Measurements from ENCODE around the gene MRPL58. TPM values are rescaled to one million over a fixed set of nuclear protein-coding genes. Genes with fewer than 3 reads are reported as not detected.

MRPL58 gene
- total and polyA plus RNA-seq, 10 of the 15 experiments (the other 5 are each of a cell fraction or from before 2014, with no cell fraction given): 23.0 to 64.3 (median 51.9) TPM

- no peaks in the 10 kb centered on the region for H3K79me2 ChIP-seq (ENCODE audit: control insufficient read depth, insufficient read depth, low read length)
- DNase-seq (ENCODE audit: low read depth, low spot score): no peak
- no peak overlapping the region for H3K4me2 ChIP-seq (ENCODE audit: control insufficient read depth, insufficient read depth)
- ATAC-seq: no peak
- no peak overlapping the region for H3K27ac ChIP-seq (ENCODE audit: control insufficient read depth, insufficient read depth)
- 20% methylated on average over 3 of the region's 3 CpGs for WGBS (ENCODE audit: insufficient coverage, insufficient replicate concordance, low lambda C conversion rate, missing lambda C conversion rate)
- no peaks in the 10 kb centered on the region for H4K20me1 ChIP-seq (ENCODE audit: control insufficient read depth, insufficient read depth)
- FAIRE-seq: no peak
- H3K4me3 ChIP-seq: no peak overlapping the region
- no peak overlapping the region for H2AFZ ChIP-seq (ENCODE audit: control insufficient read depth, low read depth, low read length)
- H3K27me3 ChIP-seq (replicated peaks in 1 of 2; ENCODE audit: control insufficient read depth in 2 of 2, insufficient read depth in 2 of 2, low read length in 1 of 2): peaks cover 2 to 22% of the 10 kb centered on the region in 2 experiments
- in situ Hi-C loops (cut with MboI) (no loop called here), intact Hi-C loops (cut with micrococcal nuclease; ENCODE audit: unreplicated experiment) (no loop called here)
- ChIA-PET POLR2A (interaction anchor here (0.6 kb wide), 1 partner anchor 86 kb away, joined by 3 read pairs; no protein-coding TSS in a partner anchor), CTCF (interaction anchor here (1.1 kb wide), 1 partner anchor 12 kb away, joined by 3 read pairs; no protein-coding TSS in a partner anchor), RAD21 (ENCODE audit: unreplicated experiment) (interaction anchor here (1.1 kb wide), 1 partner anchor 24 kb away, joined by 4 read pairs; no protein-coding TSS in a partner anchor), SMC1A (ENCODE audit: uncharacterized antibody, unreplicated experiment) (no interaction called here)
- H3K9ac ChIP-seq (ENCODE audit: control insufficient read depth, insufficient read depth, low read length): no peak overlapping the region
- H3K9me3 ChIP-seq (replicated peaks; ENCODE audit: control insufficient read depth, insufficient read depth, low read length): no peaks in the 10 kb centered on the region
- peaks cover 10% of the 10 kb centered on the region for H3K4me1 ChIP-seq (ENCODE audit: control insufficient read depth, insufficient read depth, low read length)
- no TSS peak for BruUV-seq (replicated peaks)
- H3K36me3 ChIP-seq (ENCODE audit: control insufficient read depth in 2 of 2, insufficient read depth in 2 of 2, low read length in 1 of 2): no peaks in the 10 kb centered on the region
- no peak for TF ChIP-seq MAX (IDR thresholded peaks at IDR 0.05; ENCODE audit: low read depth, low read length)
- no peak for TF ChIP-seq RELA (IDR thresholded peaks at IDR 0.05; ENCODE audit: borderline replicate concordance, partially characterized antibody)
- TF ChIP-seq TCF12 (IDR thresholded peaks at IDR 0.05; ENCODE audit: low read depth, low read length): no peak
- TF ChIP-seq NFYB (IDR thresholded peaks at IDR 0.05; ENCODE audit: insufficient read depth, low read depth, low read length): no peak
- no peak for TF ChIP-seq NKRF (conservative IDR thresholded peaks at IDR 0.05)
- TF ChIP-seq SREBF2 (IDR thresholded peaks at IDR 0.05; ENCODE audit: low read length): no peak
- TF ChIP-seq ATF3 (IDR thresholded peaks at IDR 0.05; ENCODE audit: borderline replicate concordance, extremely low read depth, low read depth, low read length): no peak
- TF ChIP-seq MEF2A (IDR thresholded peaks at IDR 0.05; ENCODE audit: insufficient read depth, low read depth, low read length): no peak
- no peak for TF ChIP-seq SMAD1 (IDR thresholded peaks at IDR 0.05; ENCODE audit: low read depth, partially characterized antibody)
- no peak for TF ChIP-seq REST (IDR thresholded peaks at IDR 0.05; ENCODE audit: low read depth, low read length)
- TF ChIP-seq BCL3 (IDR thresholded peaks at IDR 0.05; ENCODE audit: borderline replicate concordance, insufficient read depth, low read depth, low read length, poor library complexity, severe bottlenecking): no peak
- TF ChIP-seq CEBPZ (IDR thresholded peaks at IDR 0.05; ENCODE audit: low read depth, low read length): no peak
Measured at GRCh38 chr17:74986206-74986576, 26.3 kb upstream of the MRPL58 start.

Measured in GM12878 (cell line).